ENCODE measurements around the gene IGF2BP2. TPM values are rescaled to one million over a fixed set of nuclear protein-coding genes. Genes with fewer than 3 reads are reported as not detected.

IGF2BP2 gene
- total RNA-seq (under 1 TPM; 0.42 TPM), polyA plus RNA-seq (not detected)

GRCh38 chr3:185825006-185825638, at the start of gene IGF2BP2:
TSS of gene IGF2BP2 (minus strand) at chr3:185825042. CDS start at chr3:185824960, 82 bp downstream.
- peak within 1 kb of the TSS; percentile 19 for H3K4me3 ChIP-seq (ENCODE audit: low read length)

GRCh38 chr3:185874119-185874518, 49.3 kb upstream of the IGF2BP2 start:
- ChIA-PET POLR2A (no interaction called here), CTCF (no interaction called here)
- Mint-ChIP-seq H3K9me3 (no peaks in the 10 kb centered on the region), H3K27ac (no peak overlapping the region), H3K27me3 (peaks cover 6 to 22% of the 10 kb centered on the region in 2 donors), H3K4me3 (no peak overlapping the region), H3K36me3 (no peaks in the 10 kb centered on the region), H3K4me1 (no peaks in the 10 kb centered on the region)
- Histone ChIP-seq H3K27ac (ENCODE audit: low read depth, low read length) (no peak overlapping the region), H3K27me3 (ENCODE audit: insufficient read depth, low read length, poor library complexity, severe bottlenecking) (no peaks in the 10 kb centered on the region), H3K36me3 (ENCODE audit: insufficient read depth, low read length) (no peaks in the 10 kb centered on the region), H3K9me3 (ENCODE audit: low read length) (no peaks in the 10 kb centered on the region), H3K4me1 (ENCODE audit: insufficient read depth, low read length) (no peaks in the 10 kb centered on the region), H3K4me3 (ENCODE audit: low read length) (no peak overlapping the region)
- DNase-seq, result no peak

More at GRCh38 chr3:185825006-185825638, at the start of gene IGF2BP2:
- Mint-ChIP-seq H3K36me3 (no peaks in the 10 kb centered on the region), H3K4me3 (peak within 1 kb of the TSS; percentile 80 to 91 (median 82)), H3K9me3 (peaks cover 0 to 9% (median 3%) of the 10 kb centered on the region in 5 donors), H3K27me3 (peaks cover 54 to 75% of the 10 kb centered on the region in 2 donors), H3K27ac (peak within 1 kb of the TSS in 2 of 8 donors; percentile 60 to 79), H3K4me1 (peaks cover 11 to 26% (median 13%) of the 10 kb centered on the region in 3 donors)
- no peaks in the 10 kb centered on the region for H3K9me3 ChIP-seq (ENCODE audit: low read length)
- no peaks in the 10 kb centered on the region for H3K36me3 ChIP-seq (ENCODE audit: insufficient read depth, low read length)
- H3K27me3 ChIP-seq (ENCODE audit: insufficient read depth, low read length, poor library complexity, severe bottlenecking), result peaks cover 30% of the 10 kb centered on the region
- peak in 4 of 5 donors; percentile 11 to 58 (median 18) for DNase-seq
- H3K27ac ChIP-seq (ENCODE audit: low read depth, low read length), result peak within 1 kb of the TSS; percentile 59
- ChIA-PET POLR2A (no interaction called here), CTCF (no interaction called here)
- H3K4me1 ChIP-seq (ENCODE audit: insufficient read depth, low read length), result peaks cover 5% of the 10 kb centered on the region

DNA sequence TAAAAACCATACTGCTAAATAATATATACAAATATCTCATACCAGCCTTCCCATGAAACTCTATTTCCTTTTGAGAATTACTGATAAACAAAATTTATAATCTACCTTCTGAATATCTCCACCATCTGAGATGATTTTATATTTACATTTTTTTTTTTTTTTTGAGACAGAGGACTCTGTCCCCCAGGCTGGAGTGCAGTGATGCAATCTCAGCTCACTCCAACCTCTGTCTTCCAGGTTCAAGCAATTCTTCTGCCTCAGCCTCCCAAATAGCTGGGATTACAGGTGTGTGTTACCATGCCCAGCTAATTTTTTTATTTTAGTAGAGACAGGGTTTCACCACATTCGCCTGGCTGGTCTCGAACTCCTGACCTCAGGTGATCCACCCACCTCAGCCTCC, 42.8 kb upstream of the IGF2BP2 start:
- Histone ChIP-seq H3K27me3 (ENCODE audit: insufficient read depth, low read length, poor library complexity, severe bottlenecking) (no peaks in the 10 kb centered on the region), H3K27ac (ENCODE audit: low read depth, low read length) (no peak overlapping the region), H3K9me3 (ENCODE audit: low read length) (no peaks in the 10 kb centered on the region), H3K4me3 (ENCODE audit: low read length) (no peak overlapping the region), H3K36me3 (ENCODE audit: insufficient read depth, low read length) (no peaks in the 10 kb centered on the region), H3K4me1 (ENCODE audit: insufficient read depth, low read length) (no peaks in the 10 kb centered on the region)
- DNase-seq, result no peak
- H3K27me3 Mint-ChIP-seq, result peaks cover 6 to 21% of the 10 kb centered on the region in 2 donors
- ChIA-PET POLR2A (no interaction called here), CTCF (no interaction called here)
- H3K36me3 Mint-ChIP-seq, result no peaks in the 10 kb centered on the region
- H3K4me1 Mint-ChIP-seq, result no peaks in the 10 kb centered on the region
- peaks cover 0 to 2% (median 0%) of the 10 kb centered on the region in 5 donors for H3K9me3 Mint-ChIP-seq
- H3K4me3 Mint-ChIP-seq, result no peak overlapping the region
- H3K27ac Mint-ChIP-seq, result no peak overlapping the region

DNA sequence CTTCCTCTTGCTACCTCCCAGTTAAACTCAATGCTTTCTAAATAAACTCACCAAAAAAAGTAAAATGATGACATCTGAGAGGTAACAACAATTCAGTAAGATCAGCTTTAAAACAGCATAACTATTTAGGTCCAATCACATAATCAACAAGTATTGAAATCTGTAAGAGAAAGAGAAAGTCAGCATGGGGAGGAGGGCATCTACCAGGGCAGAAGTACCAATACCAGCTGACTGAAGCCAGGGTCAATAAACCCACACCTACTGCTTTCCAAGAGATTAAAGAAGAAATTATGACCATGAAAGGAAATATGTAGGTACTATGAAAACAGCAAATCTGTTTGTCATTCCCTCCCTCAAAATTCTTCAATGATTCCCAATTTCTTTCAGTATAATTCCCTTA, 42.2 kb upstream of the IGF2BP2 start:
- Histone ChIP-seq H3K4me1 (ENCODE audit: insufficient read depth, low read length) (no peaks in the 10 kb centered on the region), H3K27me3 (ENCODE audit: insufficient read depth, low read length, poor library complexity, severe bottlenecking) (no peaks in the 10 kb centered on the region), H3K9me3 (ENCODE audit: low read length) (no peaks in the 10 kb centered on the region), H3K27ac (ENCODE audit: low read depth, low read length) (no peak overlapping the region), H3K4me3 (ENCODE audit: low read length) (no peak overlapping the region), H3K36me3 (ENCODE audit: insufficient read depth, low read length) (no peaks in the 10 kb centered on the region)
- Mint-ChIP-seq H3K9me3 (peaks cover 0 to 2% (median 0%) of the 10 kb centered on the region in 5 donors), H3K27me3 (peaks cover 6 to 21% of the 10 kb centered on the region in 2 donors), H3K4me1 (no peaks in the 10 kb centered on the region), H3K36me3 (no peaks in the 10 kb centered on the region), H3K4me3 (no peak overlapping the region), H3K27ac (no peak overlapping the region)
- no peak for DNase-seq
- POLR2A ChIA-PET, result no interaction called here
- CTCF ChIA-PET, result no interaction called here

GRCh38 chr3:185866555-185866954, 41.7 kb upstream of the IGF2BP2 start:
- H3K27me3 Mint-ChIP-seq, result peaks cover 6 to 22% of the 10 kb centered on the region in 2 donors

GRCh38 chr3:185865247-185865646, 40.4 kb upstream of the IGF2BP2 start:
- CTCF ChIA-PET, result no interaction called here
- H3K27ac ChIP-seq (ENCODE audit: low read depth, low read length), result no peak overlapping the region
- POLR2A ChIA-PET, result no interaction called here

More at GRCh38 chr3:185866555-185866954, 41.7 kb upstream of the IGF2BP2 start:
- Histone ChIP-seq H3K27me3 (ENCODE audit: insufficient read depth, low read length, poor library complexity, severe bottlenecking) (no peaks in the 10 kb centered on the region), H3K27ac (ENCODE audit: low read depth, low read length) (no peak overlapping the region), H3K36me3 (ENCODE audit: insufficient read depth, low read length) (no peaks in the 10 kb centered on the region), H3K4me3 (ENCODE audit: low read length) (no peak overlapping the region), H3K4me1 (ENCODE audit: insufficient read depth, low read length) (no peaks in the 10 kb centered on the region), H3K9me3 (ENCODE audit: low read length) (no peaks in the 10 kb centered on the region)
- Mint-ChIP-seq H3K36me3 (no peaks in the 10 kb centered on the region), H3K4me3 (no peak overlapping the region), H3K4me1 (no peaks in the 10 kb centered on the region), H3K9me3 (peaks cover 0 to 2% (median 0%) of the 10 kb centered on the region in 5 donors), H3K27ac (no peak overlapping the region)
- DNase-seq, result no peak
- CTCF ChIA-PET, result no interaction called here
- POLR2A ChIA-PET, result no interaction called here

GRCh38 chr3:185864767-185865166, 39.9 kb upstream of the IGF2BP2 start:
- Mint-ChIP-seq H3K9me3 (peaks cover 0 to 2% (median 0%) of the 10 kb centered on the region in 5 donors), H3K4me3 (no peak overlapping the region), H3K27me3 (peaks cover 6 to 15% of the 10 kb centered on the region in 2 donors), H3K36me3 (no peaks in the 10 kb centered on the region), H3K4me1 (no peaks in the 10 kb centered on the region), H3K27ac (no peak overlapping the region)
- no peak overlapping the region for H3K27ac ChIP-seq (ENCODE audit: low read depth, low read length)
- H3K4me3 ChIP-seq (ENCODE audit: low read length), result no peak overlapping the region
- no peak for DNase-seq
- H3K36me3 ChIP-seq (ENCODE audit: insufficient read depth, low read length), result no peaks in the 10 kb centered on the region
- H3K4me1 ChIP-seq (ENCODE audit: insufficient read depth, low read length), result no peaks in the 10 kb centered on the region
- H3K27me3 ChIP-seq (ENCODE audit: insufficient read depth, low read length, poor library complexity, severe bottlenecking), result no peaks in the 10 kb centered on the region
- ChIA-PET CTCF (no interaction called here), POLR2A (no interaction called here)
- no peaks in the 10 kb centered on the region for H3K9me3 ChIP-seq (ENCODE audit: low read length)

More at GRCh38 chr3:185865247-185865646, 40.4 kb upstream of the IGF2BP2 start:
- Mint-ChIP-seq H3K4me1 (no peaks in the 10 kb centered on the region), H3K36me3 (no peaks in the 10 kb centered on the region), H3K27ac (no peak overlapping the region), H3K27me3 (peaks cover 6 to 16% of the 10 kb centered on the region in 2 donors), H3K9me3 (peaks cover 0 to 2% (median 0%) of the 10 kb centered on the region in 5 donors), H3K4me3 (no peak overlapping the region)
- H3K36me3 ChIP-seq (ENCODE audit: insufficient read depth, low read length), result no peaks in the 10 kb centered on the region
- no peak overlapping the region for H3K4me3 ChIP-seq (ENCODE audit: low read length)
- no peak for DNase-seq
- no peaks in the 10 kb centered on the region for H3K9me3 ChIP-seq (ENCODE audit: low read length)
- no peaks in the 10 kb centered on the region for H3K4me1 ChIP-seq (ENCODE audit: insufficient read depth, low read length)
- H3K27me3 ChIP-seq (ENCODE audit: insufficient read depth, low read length, poor library complexity, severe bottlenecking), result no peaks in the 10 kb centered on the region

DNA sequence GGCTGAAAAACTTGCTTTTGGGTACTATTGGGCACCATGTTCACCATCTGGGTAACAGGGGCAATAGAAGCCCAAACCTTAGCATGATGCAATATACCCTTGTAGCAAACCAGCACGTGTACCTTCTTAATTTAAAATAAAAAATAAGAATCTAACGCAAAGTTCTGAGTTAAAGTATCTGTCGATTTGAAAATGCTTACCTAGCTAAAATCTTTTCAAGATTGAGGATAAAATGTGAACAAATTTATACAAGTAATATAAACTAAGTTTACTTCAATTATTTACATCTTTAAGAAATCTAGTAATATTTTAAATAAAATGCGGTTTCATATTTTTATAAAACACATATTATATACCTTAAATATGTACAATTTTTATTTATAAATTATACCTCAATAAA, 38.1 kb upstream of the IGF2BP2 start:
- Mint-ChIP-seq H3K9me3 (peaks cover 0 to 2% (median 0%) of the 10 kb centered on the region in 5 donors), H3K4me1 (no peaks in the 10 kb centered on the region), H3K4me3 (no peak overlapping the region), H3K36me3 (peaks cover 0 to 4% (median 0%) of the 10 kb centered on the region in 3 donors), H3K27me3 (peaks cover 0 to 13% of the 10 kb centered on the region in 2 donors), H3K27ac (no peak overlapping the region)
- no peaks in the 10 kb centered on the region for H3K27me3 ChIP-seq (ENCODE audit: insufficient read depth, low read length, poor library complexity, severe bottlenecking)
- no peak overlapping the region for H3K27ac ChIP-seq (ENCODE audit: low read depth, low read length)
- no peak for DNase-seq
- H3K36me3 ChIP-seq (ENCODE audit: insufficient read depth, low read length), result no peaks in the 10 kb centered on the region
- no peaks in the 10 kb centered on the region for H3K9me3 ChIP-seq (ENCODE audit: low read length)
- ChIA-PET CTCF (interaction anchor here (0.9 kb wide), 1 partner anchor 15 kb away, joined by 3 read pairs; no protein-coding TSS in a partner anchor), POLR2A (no interaction called here)
- H3K4me1 ChIP-seq (ENCODE audit: insufficient read depth, low read length), result no peaks in the 10 kb centered on the region
- H3K4me3 ChIP-seq (ENCODE audit: low read length), result no peak overlapping the region
